Measurements from ENCODE around the gene LRRC75B.

The LRRC75B gene

DNA sequence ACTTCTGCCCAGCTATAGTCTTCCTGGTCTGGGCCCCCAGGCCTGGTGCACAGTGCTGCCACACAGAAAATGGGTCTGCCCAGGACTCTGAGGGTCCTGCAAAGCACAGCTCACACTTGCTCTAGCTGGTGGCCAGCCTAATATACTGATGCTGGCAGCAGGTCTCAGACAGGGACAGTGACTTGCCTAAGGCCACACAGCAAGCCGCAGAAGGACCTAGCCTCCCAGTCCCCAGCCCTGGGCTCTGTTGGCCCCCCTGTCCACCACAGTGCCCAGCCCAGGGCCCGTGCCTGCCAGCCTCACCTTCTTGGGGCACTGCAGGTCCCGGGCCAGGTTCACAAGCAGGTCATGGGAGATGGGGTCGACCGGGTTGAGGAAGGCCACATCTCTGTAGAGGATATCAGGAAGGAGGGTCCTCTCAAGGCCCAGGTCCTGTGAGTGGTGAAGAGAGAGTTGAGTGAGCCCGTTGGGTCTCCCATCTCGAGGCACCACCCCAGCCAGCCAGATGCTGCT is 3.3 kb downstream of the LRRC75B start:
- H3K4me3 Mint-ChIP-seq: no peak overlapping the region
- H3K27ac Mint-ChIP-seq: no peak overlapping the region
- no peak for DNase-seq
- H3K27me3 Mint-ChIP-seq (ENCODE audit: low read depth, poor library complexity): peaks cover 3% of the 10 kb centered on the region
- H3K4me1 Mint-ChIP-seq: peaks cover 21% of the 10 kb centered on the region
- TF ChIP-seq, protein P1, sequence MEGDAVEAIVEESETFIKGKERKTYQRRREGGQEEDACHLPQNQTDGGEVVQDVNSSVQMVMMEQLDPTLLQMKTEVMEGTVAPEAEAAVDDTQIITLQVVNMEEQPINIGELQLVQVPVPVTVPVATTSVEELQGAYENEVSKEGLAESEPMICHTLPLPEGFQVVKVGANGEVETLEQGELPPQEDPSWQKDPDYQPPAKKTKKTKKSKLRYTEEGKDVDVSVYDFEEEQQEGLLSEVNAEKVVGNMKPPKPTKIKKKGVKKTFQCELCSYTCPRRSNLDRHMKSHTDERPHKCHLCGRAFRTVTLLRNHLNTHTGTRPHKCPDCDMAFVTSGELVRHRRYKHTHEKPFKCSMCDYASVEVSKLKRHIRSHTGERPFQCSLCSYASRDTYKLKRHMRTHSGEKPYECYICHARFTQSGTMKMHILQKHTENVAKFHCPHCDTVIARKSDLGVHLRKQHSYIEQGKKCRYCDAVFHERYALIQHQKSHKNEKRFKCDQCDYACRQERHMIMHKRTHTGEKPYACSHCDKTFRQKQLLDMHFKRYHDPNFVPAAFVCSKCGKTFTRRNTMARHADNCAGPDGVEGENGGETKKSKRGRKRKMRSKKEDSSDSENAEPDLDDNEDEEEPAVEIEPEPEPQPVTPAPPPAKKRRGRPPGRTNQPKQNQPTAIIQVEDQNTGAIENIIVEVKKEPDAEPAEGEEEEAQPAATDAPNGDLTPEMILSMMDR (IDR thresholded peaks at IDR 0.05): no peak
- no peaks in the 10 kb centered on the region for H3K9me3 Mint-ChIP-seq
- no peaks in the 10 kb centered on the region for H3K36me3 Mint-ChIP-seq (ENCODE audit: low read depth)

DNA sequence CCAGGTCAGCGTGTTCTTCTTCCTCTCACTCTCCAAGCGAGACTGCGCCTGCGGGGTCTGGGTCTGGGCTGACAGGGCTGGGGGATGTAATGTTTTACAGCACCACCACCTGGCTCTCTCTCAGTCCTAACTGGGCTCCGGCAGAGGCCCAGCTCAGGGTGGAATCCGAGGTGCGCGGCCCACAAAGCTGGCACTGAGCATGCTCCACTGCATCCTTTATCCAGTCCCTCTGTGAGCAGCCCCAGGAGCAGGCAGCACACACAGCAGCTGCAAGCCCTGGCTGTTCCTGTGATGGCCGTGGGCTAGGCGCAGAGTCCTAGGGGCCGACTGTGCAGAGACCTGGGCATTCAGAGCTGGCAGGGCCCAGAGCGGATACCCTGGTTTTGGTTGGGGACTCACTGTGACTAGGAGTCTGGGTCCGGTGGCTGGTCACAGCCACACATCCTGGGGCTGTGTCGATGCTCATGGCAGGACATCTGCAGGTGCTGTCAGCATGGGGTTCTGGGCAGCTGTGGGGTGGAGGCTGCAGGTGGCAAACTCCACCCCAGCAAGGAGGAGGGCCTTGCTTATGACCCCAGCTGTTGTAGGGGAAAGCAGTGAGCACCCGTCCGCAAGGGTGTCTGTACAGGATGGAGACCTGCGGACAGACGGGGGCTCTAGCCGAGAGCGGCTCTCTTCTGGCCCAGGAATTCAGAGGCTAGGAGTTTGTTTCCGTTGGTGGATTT is 4.0 kb downstream of the LRRC75B start:
- H3K4me1 Mint-ChIP-seq: peaks cover 15% of the 10 kb centered on the region
- H3K27ac Mint-ChIP-seq: no peak overlapping the region
- no peak for DNase-seq
- H3K36me3 Mint-ChIP-seq (ENCODE audit: low read depth): no peaks in the 10 kb centered on the region
- peaks cover 3% of the 10 kb centered on the region for H3K27me3 Mint-ChIP-seq (ENCODE audit: low read depth, poor library complexity)
- no peak overlapping the region for H3K4me3 Mint-ChIP-seq
- TF ChIP-seq, protein P1 (IDR thresholded peaks at IDR 0.05): no peak
- H3K9me3 Mint-ChIP-seq: no peaks in the 10 kb centered on the region

DNA sequence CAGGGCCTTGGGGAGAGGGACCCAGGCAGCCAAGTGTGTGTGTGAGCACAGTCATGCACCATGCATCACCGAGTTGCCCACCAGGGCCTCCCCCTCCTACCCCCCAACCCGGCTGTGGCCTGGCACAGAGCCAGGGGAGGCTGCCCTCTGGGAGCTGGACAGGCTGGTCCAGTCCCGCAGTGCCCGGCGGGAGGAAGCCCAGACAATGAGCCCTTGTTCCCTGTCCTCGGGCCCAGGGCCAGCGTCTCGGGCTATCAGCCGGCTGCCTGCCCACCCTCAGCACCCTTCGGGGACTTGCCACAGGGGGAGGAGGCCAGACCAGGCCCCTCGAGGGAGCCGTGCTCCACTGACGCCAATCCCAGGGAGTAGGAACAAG is 4.5 kb downstream of the LRRC75B start:
- Mint-ChIP-seq H3K27ac (no peak overlapping the region), H3K27me3 (ENCODE audit: low read depth, poor library complexity) (peaks cover 2% of the 10 kb centered on the region), H3K9me3 (no peaks in the 10 kb centered on the region), H3K4me1 (peaks cover 9% of the 10 kb centered on the region), H3K36me3 (ENCODE audit: low read depth) (no peaks in the 10 kb centered on the region), H3K4me3 (no peak overlapping the region)
- TF ChIP-seq, protein P1 (IDR thresholded peaks at IDR 0.05): no peak
- DNase-seq: no peak

DNA sequence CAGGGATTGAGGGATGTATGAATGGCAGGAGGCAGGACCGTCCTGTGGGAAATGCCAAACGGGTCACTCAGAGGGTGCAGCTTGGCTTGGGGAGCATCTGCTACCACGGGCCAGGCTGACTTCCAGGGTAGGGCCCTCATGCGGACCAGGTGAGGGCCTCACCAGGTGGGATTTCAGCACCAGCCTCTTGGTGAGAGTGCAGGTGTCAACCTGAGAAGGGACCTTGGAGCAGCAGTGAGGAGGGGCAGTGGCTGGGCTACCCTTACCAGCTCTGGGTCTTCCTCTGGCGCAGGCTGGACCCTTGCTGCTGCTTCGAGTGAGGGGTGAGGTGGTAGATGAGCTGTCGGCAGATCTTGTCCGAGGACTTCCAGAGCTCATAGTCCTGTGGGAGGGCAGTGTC is 4.9 kb downstream of the LRRC75B start:
- Mint-ChIP-seq H3K36me3 (ENCODE audit: low read depth) (no peaks in the 10 kb centered on the region), H3K27me3 (ENCODE audit: low read depth, poor library complexity) (no peaks in the 10 kb centered on the region), H3K9me3 (no peaks in the 10 kb centered on the region), H3K27ac (no peak overlapping the region), H3K4me1 (peaks cover 6% of the 10 kb centered on the region), H3K4me3 (no peak overlapping the region)
- DNase-seq: no peak
- TF ChIP-seq, protein P1 (IDR thresholded peaks at IDR 0.05): no peak

DNA sequence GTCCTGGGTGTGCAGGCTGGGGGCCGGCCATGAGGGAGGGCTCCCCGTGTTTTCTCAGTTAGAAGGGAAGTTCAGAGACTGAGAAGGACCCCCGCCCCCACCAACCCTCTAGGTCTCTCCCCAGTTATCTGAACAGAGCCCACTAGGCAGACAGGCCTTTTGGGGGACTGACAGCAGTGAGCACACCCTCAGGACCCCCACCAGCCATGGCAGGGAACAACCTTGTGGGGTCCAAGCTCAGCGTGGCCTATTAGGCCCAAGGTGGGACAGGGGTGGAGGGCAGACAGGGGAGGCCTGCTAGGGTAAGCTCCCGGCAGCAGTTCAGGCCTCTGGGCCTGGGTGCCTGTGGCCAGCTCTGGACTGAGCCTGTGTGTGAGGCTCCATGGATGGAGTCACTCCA is 5.6 kb downstream of the LRRC75B start:
- Mint-ChIP-seq H3K36me3 (ENCODE audit: low read depth) (no peaks in the 10 kb centered on the region), H3K27ac (no peak overlapping the region), H3K27me3 (ENCODE audit: low read depth, poor library complexity) (no peaks in the 10 kb centered on the region), H3K4me3 (no peak overlapping the region), H3K9me3 (no peaks in the 10 kb centered on the region), H3K4me1 (peaks cover 3% of the 10 kb centered on the region)
- no peak for DNase-seq
- TF ChIP-seq, protein P1 (IDR thresholded peaks at IDR 0.05): no peak

Data from nephron progenitor cell (in vitro differentiated cells).